ENCODE measurements around the gene ZC3HAV1L.
"Not testable (repeated sequence)": the region's sequence is repeated elsewhere in the genome, so short reads cannot be mapped to it uniquely, and the experiment has no call there.

The ZC3HAV1L gene

GRCh38 chr7:139035586-139036353 lies at the start of gene ZC3HAV1L:
TSS of gene ZC3HAV1L (minus strand) at chr7:139036042. CDS start at chr7:139036017, 25 bp downstream.
- DNase-seq, result no peak

- no peak for DNase-seq
Measured at GRCh38 chr7:139084709-139085108, 48.9 kb upstream of the ZC3HAV1L start.

GRCh38 chr7:139081584-139081983 lies 45.7 kb upstream of the ZC3HAV1L start:
- DNase-seq, result no peak

- DNase-seq, result no peak
Measured at GRCh38 chr7:139080905-139081304, 45.1 kb upstream of the ZC3HAV1L start.

- no peak for DNase-seq
Measured at GRCh38 chr7:139079861-139080260, 44.0 kb upstream of the ZC3HAV1L start.

- DNase-seq, result no peak
Measured at GRCh38 chr7:139078911-139079310, 43.1 kb upstream of the ZC3HAV1L start.

GRCh38 chr7:139078399-139078798 lies 42.6 kb upstream of the ZC3HAV1L start:
- DNase-seq, result no peak

- DNase-seq, result not testable (repeated sequence)
Measured at GRCh38 chr7:139077706-139078105, 41.9 kb upstream of the ZC3HAV1L start.

GRCh38 chr7:139075871-139076686 lies 40.2 kb upstream of the ZC3HAV1L start:
- DNase-seq, result no peak

GRCh38 chr7:139075031-139075652 lies 39.3 kb upstream of the ZC3HAV1L start:
- DNase-seq, result peak; percentile 50

- DNase-seq, result no peak
Measured at GRCh38 chr7:139072796-139073195, 37.0 kb upstream of the ZC3HAV1L start.

- DNase-seq, result no peak
Measured at GRCh38 chr7:139071680-139072079, 35.8 kb upstream of the ZC3HAV1L start.

GRCh38 chr7:139068544-139069399 lies 32.9 kb upstream of the ZC3HAV1L start:
- DNase-seq, result no peak

- no peak for DNase-seq
Measured at GRCh38 chr7:139066315-139066714, 30.5 kb upstream of the ZC3HAV1L start.

GRCh38 chr7:139065323-139065722 lies 29.5 kb upstream of the ZC3HAV1L start:
- no peak for DNase-seq

- DNase-seq, result no peak
Measured at GRCh38 chr7:139061416-139061815, 25.6 kb upstream of the ZC3HAV1L start.

GRCh38 chr7:139060695-139061237 lies 24.9 kb upstream of the ZC3HAV1L start:
- DNase-seq, result no peak

- DNase-seq, result no peak
Measured at GRCh38 chr7:139059905-139060304, 24.1 kb upstream of the ZC3HAV1L start.

- DNase-seq, result no peak
Measured at GRCh38 chr7:139058943-139059342, 23.1 kb upstream of the ZC3HAV1L start.

- no peak for DNase-seq
Measured at GRCh38 chr7:139055674-139056073, 19.8 kb upstream of the ZC3HAV1L start.

- DNase-seq, result not testable (repeated sequence)
Measured at GRCh38 chr7:139054656-139055055, 18.8 kb upstream of the ZC3HAV1L start.

GRCh38 chr7:139054101-139054500 lies 18.3 kb upstream of the ZC3HAV1L start:
- DNase-seq, result no peak

All from DMS 273 treated with DMSO at 0.1 percent for 48 hours (cell line).